Activated CD4-positive, CD25-positive, alpha-beta regulatory T cell treated with anti-CD3 and anti-CD28 coated beads, Interleukin-2, amount 50 U/mL, for 16 hours (primary cell): ENCODE measurements around the gene LAMC1.

Source experiments
- DNase-seq: peaks from one replicate; pipeline ENCODE4 v3.0.0-alpha.2; 2020; ENCODE audit warnings: low read depth, low spot score

The LAMC1 gene

DNA sequence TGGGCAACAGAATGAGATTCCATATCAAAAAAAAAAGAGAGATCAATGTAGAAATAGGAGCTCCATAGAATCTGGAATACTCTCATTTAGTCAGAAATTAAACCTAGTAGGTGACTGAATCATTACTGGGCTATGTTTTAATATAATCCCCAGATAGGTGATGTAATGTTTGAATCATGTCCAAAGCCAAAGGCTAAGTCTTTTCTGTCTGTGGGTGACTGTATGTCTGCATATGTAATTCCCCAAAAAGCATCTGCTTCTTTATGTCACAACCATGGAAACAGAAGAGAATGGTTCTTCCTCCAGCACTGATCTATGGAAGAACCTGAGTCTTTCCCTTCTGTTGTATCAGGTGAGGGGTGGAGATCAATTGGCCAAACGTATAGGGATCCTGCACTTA is 168.6 kb downstream of the LAMC1 start:
- DNase-seq: no peak

DNA sequence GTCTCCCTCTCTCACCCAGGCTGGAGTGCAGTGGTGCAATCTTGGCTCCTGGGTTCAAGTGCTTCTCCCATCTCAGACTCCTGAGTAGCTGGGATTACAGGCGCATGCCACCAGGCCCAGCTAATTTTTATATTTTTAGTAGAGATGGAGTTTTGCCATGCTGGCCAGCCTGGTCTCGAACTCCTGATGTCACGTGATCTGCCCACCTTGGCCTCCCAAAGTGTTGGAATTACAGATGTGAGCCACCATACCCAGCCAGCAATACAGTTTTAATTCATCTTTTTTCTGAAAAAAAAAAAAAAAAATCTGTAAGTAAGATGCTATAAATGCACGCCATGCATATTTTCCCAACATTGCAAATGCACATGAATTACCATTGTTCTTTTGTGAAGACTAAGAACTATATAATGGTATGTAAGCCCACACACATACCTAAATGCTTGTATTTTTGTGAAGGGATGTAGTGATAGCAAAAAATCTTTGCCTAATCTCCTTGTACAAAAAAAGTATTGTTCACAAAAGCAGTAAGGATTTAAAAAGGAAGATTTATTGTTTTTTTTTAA is 170.8 kb downstream of the LAMC1 start:
- no peak for DNase-seq

DNA sequence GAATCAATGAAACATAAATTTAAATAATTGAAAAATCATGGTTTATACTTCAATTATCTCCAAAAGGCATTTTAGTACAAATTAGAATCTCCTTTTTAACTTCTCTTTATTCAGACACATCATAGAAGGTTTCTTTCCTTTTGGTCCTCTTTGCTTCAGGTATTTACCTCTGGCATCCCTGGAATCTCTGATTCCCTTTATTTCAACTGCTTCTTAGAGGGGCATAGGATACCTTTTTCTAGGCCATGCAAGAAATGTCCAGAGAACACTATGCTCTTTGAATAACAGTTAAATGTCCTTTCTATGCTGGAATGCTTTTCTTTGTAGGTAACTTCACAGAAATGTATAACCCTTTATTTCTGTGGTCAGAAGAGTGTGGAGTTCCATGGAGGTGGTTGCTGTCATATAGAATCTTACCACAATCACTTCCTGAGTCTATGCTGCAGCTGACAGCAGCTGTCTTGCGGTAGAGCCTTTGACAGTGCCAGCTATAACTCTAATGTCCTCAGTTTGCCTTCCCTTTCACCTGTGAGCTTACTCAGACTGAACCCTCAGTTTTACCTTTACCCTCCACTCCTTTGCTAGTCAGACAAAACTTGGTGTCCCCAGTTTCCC is 171.4 kb downstream of the LAMC1 start:
- no peak for DNase-seq

DNA sequence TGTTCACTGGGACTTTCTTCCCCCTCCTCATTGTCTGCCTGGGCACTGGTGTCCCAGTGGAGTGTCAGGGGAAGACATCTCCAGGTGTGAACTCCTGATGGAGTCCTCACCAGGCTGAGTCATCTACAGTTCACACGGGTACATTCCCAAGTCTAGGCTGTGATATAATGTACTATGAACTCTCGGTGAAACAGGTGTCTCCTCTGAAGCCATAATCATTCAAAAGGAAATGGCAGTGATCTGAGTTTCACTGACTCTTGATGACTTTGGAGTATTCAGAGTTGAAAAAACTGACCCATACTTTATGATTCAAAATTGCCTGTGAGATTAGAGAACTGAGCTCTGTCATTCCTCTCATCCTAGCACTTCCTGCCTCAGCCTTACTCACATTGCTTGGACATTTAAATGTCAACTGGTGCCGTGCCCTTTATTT is 171.9 kb downstream of the LAMC1 start:
- no peak for DNase-seq
